ENCODE data around the gene USP6.
"Not testable (repeated sequence)": the region's sequence is repeated elsewhere in the genome, so short reads cannot be mapped to it uniquely, and the experiment has no call there.

USP6 gene

DNA sequence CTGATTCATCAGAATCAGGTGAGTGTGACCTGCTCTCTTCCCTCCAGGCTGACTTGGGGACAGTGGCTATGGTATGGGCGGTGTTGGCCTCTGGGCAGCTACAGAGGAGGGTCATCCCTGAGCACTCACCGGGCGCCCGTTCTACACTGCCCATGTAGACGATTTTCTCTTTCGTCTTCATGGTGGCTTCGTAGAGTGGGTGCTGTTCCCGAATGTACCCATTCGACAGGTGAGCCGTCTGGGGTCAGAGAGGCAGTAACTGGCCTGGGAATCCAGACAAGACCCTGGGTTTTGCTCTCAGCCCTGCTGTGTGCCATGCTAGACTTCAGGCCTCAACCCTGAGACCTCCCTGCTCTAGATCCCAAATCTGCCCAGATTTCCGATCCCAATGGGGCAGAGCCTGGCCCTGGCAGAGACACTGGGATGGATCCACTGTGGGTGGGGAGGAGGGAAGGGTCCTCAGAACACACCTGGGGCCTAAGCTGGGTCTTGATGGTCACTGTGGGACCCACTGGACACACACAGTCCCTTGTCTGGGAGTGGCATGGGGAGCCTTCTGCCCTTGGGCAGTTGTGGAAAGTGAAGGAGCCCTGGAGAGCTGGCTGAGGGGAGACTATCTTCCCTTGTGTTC, 13.2 kb downstream of the USP6 start:
- no peak overlapping the region for H3K4me3 ChIP-seq (ENCODE audit: low read length)
- no peak for TF ChIP-seq ZNF274 (IDR thresholded peaks at IDR 0.05; ENCODE audit: low read depth, low read length)

DNA sequence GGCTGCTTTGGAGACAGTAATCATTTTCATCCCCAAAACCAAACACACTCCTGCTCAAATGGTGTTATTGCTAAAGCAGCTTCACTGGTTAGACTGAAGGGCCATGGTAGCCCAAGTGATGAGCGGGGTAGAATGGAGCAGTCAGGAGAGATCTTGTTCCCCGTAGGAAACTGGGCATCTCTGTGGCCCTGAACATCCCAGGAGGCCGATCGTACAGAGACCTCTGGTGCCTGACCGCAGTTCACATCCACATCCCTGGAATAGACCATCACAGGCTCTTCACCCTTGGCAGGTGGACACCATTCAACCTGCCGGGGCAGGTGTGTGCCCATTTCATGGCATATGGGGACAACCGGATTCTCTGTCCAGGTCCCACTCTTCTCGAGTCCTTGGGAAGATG, 13.9 kb downstream of the USP6 start:
- not testable (repeated sequence) for H3K4me3 ChIP-seq (ENCODE audit: low read length)

DNA sequence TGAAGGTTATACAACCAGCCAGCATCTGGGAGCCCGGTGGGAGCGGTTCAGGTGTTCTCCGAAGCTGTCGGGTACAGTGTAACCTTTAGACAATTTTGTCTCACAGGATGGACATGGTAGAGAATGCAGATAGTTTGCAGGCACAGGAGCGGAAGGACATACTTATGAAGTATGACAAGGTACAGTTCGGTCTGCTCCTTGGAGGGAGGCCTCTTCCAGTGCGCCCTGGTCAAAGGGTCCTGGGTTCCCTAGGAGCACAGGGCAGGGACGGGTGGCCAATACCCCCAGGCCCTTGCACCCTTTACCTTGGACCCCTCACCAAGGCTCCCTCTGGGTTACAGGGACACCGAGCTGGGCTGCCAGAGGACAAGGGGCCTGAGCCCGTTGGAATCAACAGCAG, 14.4 kb downstream of the USP6 start:
- not testable (repeated sequence) for H3K4me3 ChIP-seq (ENCODE audit: low read length)

DNA sequence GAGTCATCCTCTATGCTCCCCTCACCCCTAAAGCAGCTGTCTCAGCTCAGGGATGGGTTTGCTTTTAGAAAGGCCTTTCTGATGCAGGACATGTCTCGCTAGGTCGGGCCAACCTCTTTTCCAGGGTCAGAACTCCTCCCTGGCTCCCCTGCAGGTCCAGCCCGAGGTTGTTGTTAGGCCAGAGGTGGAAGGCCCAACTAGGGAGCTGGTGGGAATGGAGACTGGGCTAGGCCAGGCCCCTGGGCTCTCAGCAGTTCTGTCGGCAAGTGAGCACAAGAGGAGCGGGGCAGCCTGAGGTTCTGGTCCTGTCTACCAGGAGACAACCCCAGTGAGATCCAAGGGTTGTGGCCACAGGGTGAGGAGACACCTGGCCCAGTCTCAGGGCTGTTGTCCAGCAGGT, 14.9 kb downstream of the USP6 start:
- not testable (repeated sequence) for H3K4me3 ChIP-seq (ENCODE audit: low read length)

DNA sequence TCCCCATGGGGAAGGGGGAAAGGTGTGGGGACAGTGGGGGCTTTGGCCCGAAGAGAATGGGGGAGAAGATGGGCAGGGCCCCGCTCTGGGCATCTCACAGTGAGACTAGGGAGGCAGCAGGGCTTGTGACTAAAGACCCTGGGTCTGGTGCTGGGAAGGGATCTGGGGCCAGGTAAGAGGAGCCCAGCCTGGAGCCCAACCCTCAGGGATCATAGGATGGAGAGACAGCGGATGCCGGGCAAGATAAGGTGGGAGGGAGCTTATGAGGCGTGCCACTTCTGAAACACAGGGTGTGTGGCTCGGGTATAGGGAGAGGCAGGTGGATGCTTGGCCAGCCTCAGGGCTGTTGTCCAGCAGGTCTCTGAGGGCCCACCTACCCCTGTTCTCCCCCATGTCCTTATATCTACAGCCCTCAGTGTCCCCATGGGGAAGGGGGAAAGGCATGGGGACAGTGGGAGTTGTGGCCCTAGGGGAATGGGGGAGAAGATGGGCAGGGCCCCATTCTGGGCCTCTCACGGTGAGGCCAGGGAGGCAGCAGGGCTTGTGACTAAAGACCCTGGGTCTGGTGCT, 15.4 kb downstream of the USP6 start:
- TF ChIP-seq ZNF274 (IDR thresholded peaks at IDR 0.05; ENCODE audit: low read depth, low read length) = no peak

GRCh38 chr17:5131799-5132502, 16.1 kb downstream of the USP6 start:
- not testable (repeated sequence) for H3K4me3 ChIP-seq (ENCODE audit: low read length)

More for the DNA sequence above, 15.4 kb downstream of the USP6 start:
- H3K4me3 ChIP-seq (ENCODE audit: low read length) = no peak overlapping the region

DNA sequence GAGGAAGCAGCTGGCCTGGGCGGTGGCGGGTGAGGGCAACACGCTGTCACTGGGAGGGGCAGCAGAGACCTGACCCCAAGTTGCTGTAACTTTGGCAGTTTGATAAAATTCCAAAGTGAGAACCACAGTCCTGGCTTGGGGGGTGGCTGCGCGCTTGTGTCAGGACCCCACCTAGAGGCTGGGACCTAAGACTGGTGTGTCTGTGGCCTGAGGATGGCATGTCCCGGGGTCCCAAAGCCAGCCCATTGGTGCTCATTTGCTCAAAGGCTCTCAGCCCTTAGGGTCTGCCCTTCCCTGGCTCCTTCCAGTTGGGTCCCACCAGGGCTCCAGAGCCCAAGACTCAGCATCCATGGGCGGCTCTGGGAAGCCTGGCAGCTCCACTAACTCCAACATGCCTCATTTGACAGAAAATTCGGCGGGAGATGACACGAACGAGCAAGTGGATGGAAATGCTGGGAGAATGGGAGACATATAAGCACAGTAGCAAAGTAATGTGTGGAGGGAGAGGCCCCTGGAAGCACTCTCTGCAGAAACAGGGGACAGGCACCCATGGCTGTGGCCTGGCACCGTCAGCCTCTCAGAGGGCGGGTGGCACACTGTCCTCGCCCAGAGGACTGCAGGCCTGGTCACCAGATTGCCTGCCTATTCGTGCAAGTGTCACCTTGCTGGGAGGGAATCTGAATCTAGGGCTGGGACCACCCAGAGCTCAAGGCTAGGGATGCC, 16.8 kb downstream of the USP6 start:
- H3K4me3 ChIP-seq (ENCODE audit: low read length) = not testable (repeated sequence)

GRCh38 chr17:5133311-5133710, 17.5 kb downstream of the USP6 start:
- H3K4me3 ChIP-seq (ENCODE audit: low read length) = no peak overlapping the region
- no peak for TF ChIP-seq ZNF274 (IDR thresholded peaks at IDR 0.05; ENCODE audit: low read depth, low read length)

DNA sequence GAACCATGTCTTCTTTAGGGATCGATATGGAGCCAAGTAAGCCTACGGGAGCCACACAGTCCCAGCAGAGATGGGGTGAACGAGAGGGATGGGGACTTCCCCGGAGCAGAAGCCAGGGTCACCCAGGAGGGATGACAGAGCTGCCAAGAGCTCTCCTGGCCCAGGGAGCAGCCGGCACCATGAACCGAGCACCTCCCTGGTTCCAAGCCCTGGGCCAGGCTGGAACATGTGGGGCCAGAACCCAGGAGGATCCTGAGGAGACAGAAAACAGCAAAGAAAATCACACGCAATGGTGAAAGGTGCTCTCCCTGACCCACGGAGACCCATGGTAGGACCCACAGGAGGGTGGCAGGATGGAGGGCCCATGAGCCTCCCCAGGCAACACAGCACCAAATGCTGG, 18.1 kb downstream of the USP6 start:
- not testable (repeated sequence) for H3K4me3 ChIP-seq (ENCODE audit: low read length)

- not testable (repeated sequence) for H3K4me3 ChIP-seq (ENCODE audit: low read length)
These were observed 18.7 kb downstream of the USP6 start for GRCh38 chr17:5134571-5134970.

DNA sequence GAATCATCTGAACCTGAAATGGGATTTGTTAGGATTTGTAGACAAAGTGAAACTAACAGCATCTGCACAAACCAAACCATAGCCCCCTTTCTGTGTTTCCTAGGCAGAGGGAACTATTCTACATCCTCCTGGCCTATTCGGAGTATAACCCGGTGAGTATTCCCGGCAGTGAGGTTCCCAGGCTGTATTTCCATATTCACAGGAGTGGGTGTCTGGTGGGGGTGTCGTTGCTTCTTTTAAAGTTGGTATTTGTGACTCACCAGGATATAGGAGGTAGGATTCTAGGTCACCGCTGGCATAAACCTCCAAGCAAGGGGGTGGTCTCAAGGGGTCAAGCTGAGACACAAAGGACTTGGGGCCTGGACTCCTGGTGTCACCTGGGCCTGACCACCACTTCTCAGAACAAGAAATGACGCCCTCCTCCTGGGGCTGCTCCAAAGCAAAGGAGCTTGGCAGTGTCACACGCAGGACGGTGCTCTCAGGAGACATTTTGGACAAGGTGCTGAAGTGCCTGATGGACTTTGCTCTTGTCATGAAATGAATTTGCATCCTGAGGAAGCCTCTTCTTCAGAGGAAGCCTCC, 19.4 kb downstream of the USP6 start:
- H3K4me3 ChIP-seq (ENCODE audit: low read length) = not testable (repeated sequence)

- no peak for TF ChIP-seq ZNF274 (IDR thresholded peaks at IDR 0.05; ENCODE audit: low read depth, low read length)
- H3K4me3 ChIP-seq (ENCODE audit: low read length) = no peak overlapping the region
These were observed 20.1 kb downstream of the USP6 start for GRCh38 chr17:5135726-5136579.

DNA sequence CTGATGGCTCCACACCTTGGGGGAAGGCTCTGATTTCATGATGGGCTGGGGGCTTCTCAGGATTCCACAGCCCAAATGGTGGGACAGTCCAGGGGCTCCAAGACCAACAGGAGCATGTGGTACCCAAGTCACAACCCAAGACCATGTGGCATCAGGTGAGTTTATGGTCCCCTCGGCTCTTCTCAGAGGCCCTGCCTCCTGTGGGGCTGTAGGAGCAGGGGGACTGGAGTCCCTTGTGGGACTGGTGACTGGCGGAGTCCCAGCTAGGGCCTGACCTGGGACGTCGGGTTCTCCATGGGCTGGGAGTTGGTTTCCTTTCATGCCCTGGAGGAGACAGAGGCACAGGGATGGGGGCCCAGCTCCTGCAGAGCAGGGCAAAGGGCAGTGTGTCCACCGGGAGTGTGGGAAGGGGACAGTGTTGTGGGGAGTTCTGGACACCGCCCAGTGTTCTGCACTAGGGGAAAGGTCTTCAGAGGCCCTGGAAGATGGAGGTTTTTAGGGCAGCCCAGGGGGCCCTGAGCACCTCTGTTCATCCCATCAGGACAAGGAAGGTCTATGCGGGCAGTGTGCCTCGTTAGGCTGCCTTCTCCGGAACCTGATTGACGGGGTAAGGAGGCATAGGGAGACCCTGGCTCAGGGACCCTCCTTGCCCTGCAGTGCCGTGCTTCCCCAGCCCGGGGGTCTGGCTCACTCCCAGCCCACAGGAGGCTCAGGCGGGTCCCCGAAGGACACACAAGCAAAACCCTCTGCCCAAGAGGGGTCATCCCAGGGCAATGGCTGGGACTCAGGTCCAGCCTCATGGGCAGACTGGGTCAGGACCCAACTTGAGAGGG, 21.0 kb downstream of the USP6 start:
- H3K4me3 ChIP-seq (ENCODE audit: low read length) = not testable (repeated sequence)

GRCh38 chr17:5137511-5138197, 21.8 kb downstream of the USP6 start:
- not testable (repeated sequence) for H3K4me3 ChIP-seq (ENCODE audit: low read length)

DNA sequence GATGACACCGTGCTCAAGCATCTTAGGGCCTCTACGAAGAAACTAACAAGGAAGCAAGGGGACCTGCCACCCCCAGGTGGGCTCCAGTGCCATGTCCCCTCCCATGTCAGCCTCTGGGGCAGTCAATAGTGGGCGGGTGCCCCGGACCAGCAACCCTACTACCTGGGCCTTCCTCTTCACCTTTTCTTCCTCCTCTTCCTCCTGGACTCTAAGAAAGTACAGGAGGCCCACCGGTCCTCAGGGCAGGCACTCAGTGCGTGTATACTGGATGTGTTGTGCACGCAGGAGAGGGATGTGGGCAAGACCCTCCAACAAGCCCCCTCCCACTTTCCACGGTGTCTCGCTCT, 22.3 kb downstream of the USP6 start:
- not testable (repeated sequence) for H3K4me3 ChIP-seq (ENCODE audit: low read length)
